Esophagus muscularis mucosa (tissue), 4 donors: ENCODE measurements around the gene BAX. TPM values are rescaled to one million over a fixed set of nuclear protein-coding genes. Genes with fewer than 3 reads are reported as not detected.

Source experiments
- DNase-seq: peaks from one replicate; pipeline ENCODE4 v3.0.0-alpha.2; 2017; ENCODE audit errors: extremely low spot score
- H3K27ac ChIP-seq, 4 donors: fragments of 200-600 bp; sonication (generic); replicated peaks in 1 of 4; 1 replicate in 3 of 4; 2 replicates in 1 of 4; pipeline ENCODE4 v1.5.1; 2016 to 2019; ENCODE audit warnings: mild to moderate bottlenecking in 1 of 4
- H3K27me3 ChIP-seq, 4 donors: fragments of 200-600 bp; sonication (generic); one replicate each; pipeline versions ENCODE4 v1.5.1 to v1.6.0; 2016 to 2019
- H3K36me3 ChIP-seq, 4 donors: fragments of 200-600 bp; sonication (generic); one replicate each; pipeline ENCODE4 v1.5.1; 2016 to 2019
- H3K4me1 ChIP-seq, 4 donors: fragments of 200-600 bp; sonication (generic); one replicate each; pipeline ENCODE4 v1.5.1; 2016 to 2019
- H3K4me3 ChIP-seq, 4 donors: fragments of 200-600 bp; sonication (generic); 1 replicate in 2 of 4; 2 replicates in 2 of 4; pipeline ENCODE4 v1.5.1; 2016 to 2019; ENCODE audit warnings: mild to moderate bottlenecking in 4 of 4, moderate library complexity in 1 of 4
- H3K9me3 ChIP-seq, 4 donors: fragments of 200-600 bp; sonication (generic); 1 replicate in 3 of 4; 2 replicates in 1 of 4; pipeline ENCODE4 v1.5.1; 2016 to 2019
- EP300 ChIP-seq: sonication (generic); formaldehyde crosslinking; IDR thresholded peaks from one replicate; pipeline ENCODE4 v1.6.1; 2017; ENCODE audit warnings: antibody characterized with exemption
- POLR2A ChIP-seq: fragments of 450-650 bp; IDR thresholded peaks from one replicate; pipeline ENCODE4 v1.6.1; 2017; ENCODE audit warnings: antibody characterized with exemption, moderate library complexity, mild to moderate bottlenecking, low read depth
- POLR2AphosphoS5 ChIP-seq, 2 donors: sonication (generic); formaldehyde crosslinking; IDR thresholded peaks; one replicate each; pipeline ENCODE4 v1.6.1; 2017; ENCODE audit warnings: antibody characterized with exemption in 2 of 2
- WGBS: methylation state at CpG from one replicate; pipeline ENCODE4 v1.1.5; 2018; 5-methylcytosine and 5-hydroxymethylcytosine counted together
- intact Hi-C: fragments of 100-400 bp; cut with DNase I; formaldehyde crosslinking; loops from one replicate; pipeline ENCODE4 v1.15.1; 2023
- total RNA-seq, 4 donors: library from RNA; depleted of rRNA; stranded (reverse); fragments of >200 nt; gene quantifications; one replicate each; pipeline versions ENCODE4 v1.1.0 to v1.2.1, GENCODE V29; 2016
- TF ChIP-seq, protein P1 (sequence below), 3 experiments: fragments of 200-600 bp in 2 of 3; fragments of 450-650 bp in 1 of 3; sonication (generic) in 2 of 3; IDR thresholded peaks; one replicate each; pipeline ENCODE4 v1.5.1; 2017 to 2019; ENCODE audit warnings: antibody characterized with exemption in 3 of 3, mild to moderate bottlenecking in 2 of 3, moderate library complexity in 1 of 3

Gene BAX
- total RNA-seq, 4 donors from 2014 or later: 39.0 to 50.4 (median 42.3) TPM

DNA sequence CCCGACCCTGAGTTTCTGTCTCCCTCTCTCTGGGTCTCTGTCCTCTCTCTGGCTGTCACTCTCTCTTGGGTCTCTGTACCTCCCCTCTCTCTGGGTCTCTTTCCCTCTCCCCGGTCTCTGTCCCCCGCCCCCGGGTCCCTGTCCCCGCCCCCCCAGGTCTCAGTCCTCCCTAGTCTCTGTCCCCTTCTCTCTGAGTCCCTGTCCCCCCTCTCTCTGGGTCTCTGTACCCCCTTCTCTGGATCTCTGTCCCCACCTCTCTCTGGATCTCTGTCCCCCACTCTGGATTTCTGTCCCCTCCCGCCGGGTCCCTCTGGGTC lies 8.1 kb downstream of the BAX start:
- peaks cover 40 to 55% (median 51%) of the 10 kb centered on the region in 4 donors for H3K4me1 ChIP-seq
- DNase-seq: no peak
- peaks cover 7 to 38% (median 20%) of the 10 kb centered on the region in 4 donors for H3K36me3 ChIP-seq
- intact Hi-C loops: no loop called here
- no peak overlapping the region for H3K4me3 ChIP-seq
- no peaks in the 10 kb centered on the region for H3K27me3 ChIP-seq
- TF ChIP-seq, protein P1, sequence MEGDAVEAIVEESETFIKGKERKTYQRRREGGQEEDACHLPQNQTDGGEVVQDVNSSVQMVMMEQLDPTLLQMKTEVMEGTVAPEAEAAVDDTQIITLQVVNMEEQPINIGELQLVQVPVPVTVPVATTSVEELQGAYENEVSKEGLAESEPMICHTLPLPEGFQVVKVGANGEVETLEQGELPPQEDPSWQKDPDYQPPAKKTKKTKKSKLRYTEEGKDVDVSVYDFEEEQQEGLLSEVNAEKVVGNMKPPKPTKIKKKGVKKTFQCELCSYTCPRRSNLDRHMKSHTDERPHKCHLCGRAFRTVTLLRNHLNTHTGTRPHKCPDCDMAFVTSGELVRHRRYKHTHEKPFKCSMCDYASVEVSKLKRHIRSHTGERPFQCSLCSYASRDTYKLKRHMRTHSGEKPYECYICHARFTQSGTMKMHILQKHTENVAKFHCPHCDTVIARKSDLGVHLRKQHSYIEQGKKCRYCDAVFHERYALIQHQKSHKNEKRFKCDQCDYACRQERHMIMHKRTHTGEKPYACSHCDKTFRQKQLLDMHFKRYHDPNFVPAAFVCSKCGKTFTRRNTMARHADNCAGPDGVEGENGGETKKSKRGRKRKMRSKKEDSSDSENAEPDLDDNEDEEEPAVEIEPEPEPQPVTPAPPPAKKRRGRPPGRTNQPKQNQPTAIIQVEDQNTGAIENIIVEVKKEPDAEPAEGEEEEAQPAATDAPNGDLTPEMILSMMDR (IDR thresholded peaks at IDR 0.05): no peak
- TF ChIP-seq POLR2A: no peak
- TF ChIP-seq EP300: no peak
- no peak for TF ChIP-seq POLR2AphosphoS5 (IDR thresholded peaks at IDR 0.05)
- 64% methylated on average over 7 of the region's 7 CpGs for WGBS
- H3K27ac ChIP-seq: peak overlapping the region; percentile 92 to 94 (median 93)
- H3K9me3 ChIP-seq: no peaks in the 10 kb centered on the region

DNA sequence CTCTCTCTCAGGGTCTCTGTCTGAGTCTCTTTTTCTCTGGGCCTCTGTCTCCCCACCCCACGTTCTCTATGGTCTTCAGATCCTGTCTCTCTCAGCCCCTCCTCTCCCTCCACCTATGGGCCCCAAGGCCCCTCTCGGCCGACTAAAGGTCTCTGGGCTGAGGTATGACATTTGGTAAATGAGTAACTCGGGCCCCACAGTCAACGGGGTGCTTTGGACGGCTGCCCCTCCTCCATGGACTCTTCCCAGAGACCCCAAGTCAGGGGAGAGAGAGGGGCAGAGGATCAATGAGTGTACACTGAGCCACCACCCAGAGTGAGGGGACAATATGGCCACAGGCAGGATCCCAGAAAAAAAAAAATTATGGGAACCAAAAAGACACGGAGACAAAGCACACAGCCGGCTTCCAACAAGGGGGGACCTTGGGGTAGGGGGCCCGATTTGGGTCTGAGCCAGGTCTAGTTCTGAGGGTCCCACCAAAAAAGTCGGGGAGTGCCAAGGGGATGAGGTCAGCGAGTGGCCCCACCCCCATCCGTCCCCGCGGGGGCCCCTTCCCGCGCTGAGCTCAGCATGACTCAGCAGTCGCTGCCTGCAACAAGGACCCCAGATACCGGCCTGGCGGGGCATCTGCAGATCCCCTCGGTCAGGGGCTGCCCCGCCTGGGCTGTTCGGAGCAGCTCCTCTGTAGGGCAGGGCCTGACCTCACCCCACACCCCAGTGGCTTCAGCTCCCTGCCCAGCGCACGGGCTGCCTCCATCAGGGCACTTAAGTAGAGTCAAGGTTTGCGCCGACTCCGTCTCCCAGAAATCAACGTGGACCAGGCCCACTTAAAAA lies 8.9 kb downstream of the BAX start:
- intact Hi-C loops: no loop called here
- peaks cover 45 to 61% (median 59%) of the 10 kb centered on the region in 4 donors for H3K4me1 ChIP-seq

DNA sequence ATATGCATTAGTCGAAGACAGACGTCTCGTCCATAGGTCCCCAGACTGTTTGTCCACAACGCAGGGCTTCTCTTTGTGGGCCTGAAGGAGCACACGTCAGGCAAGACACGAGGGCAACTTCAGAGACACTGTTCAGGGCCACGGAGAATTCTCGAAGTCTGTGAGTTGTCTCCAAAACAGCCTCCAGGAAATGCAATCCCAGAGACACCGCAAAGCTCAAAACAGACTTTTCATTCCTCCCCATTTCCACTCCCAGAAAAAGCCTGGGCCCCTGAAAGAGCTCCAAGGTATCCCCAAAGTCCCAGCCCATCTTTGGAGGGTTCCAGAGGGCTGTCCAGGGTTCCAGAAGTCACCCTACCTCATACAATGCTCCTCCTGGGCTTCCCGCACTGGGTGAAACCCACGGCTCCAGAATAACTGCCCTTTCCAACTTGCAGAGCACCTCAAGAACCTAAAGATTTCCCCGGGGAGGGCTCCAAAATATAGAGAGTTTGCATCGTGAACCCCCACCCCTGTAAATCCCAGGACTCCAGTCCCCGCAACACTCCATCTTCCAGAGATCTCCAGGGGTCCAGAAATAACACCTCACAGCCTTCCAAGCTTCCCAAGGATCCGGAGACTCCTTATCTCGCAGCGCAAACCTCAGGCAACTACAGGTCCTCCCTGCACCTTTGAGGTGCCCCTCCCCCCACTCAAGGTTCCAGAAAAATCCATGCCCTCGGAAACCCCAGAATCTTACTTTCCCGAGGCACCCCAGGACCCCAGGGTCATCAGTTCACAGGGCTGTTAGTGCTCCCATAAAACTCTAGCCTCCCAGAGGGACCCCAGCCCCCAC lies 9.7 kb downstream of the BAX start:
- Histone ChIP-seq H3K27me3 (no peaks in the 10 kb centered on the region), H3K9me3 (no peaks in the 10 kb centered on the region), H3K36me3 (peaks cover 13 to 42% (median 33%) of the 10 kb centered on the region in 4 donors), H3K4me3 (peak overlapping the region; percentile 72 to 94 (median 76)), H3K27ac (peak overlapping the region; percentile 92 to 94 (median 93)), H3K4me1 (peaks cover 53 to 66% (median 62%) of the 10 kb centered on the region in 4 donors)
- no peak for TF ChIP-seq POLR2A
- no peak for DNase-seq
- 37% methylated on average over 14 of the region's 19 CpGs for WGBS
- intact Hi-C loops: loop anchor here (5.0 kb wide), 1 partner anchor 92 kb away; the partner anchor contains the start of gene PPP1R15A

More for the DNA sequence above, 8.9 kb downstream of the BAX start:
- Histone ChIP-seq H3K4me3 (peak overlapping the region; percentile 72 to 94 (median 76)), H3K27me3 (no peaks in the 10 kb centered on the region), H3K36me3 (peaks cover 7 to 37% (median 25%) of the 10 kb centered on the region in 4 donors), H3K9me3 (no peaks in the 10 kb centered on the region), H3K27ac (peak overlapping the region; percentile 92 to 94 (median 93))
- no peak for DNase-seq
- 16% methylated on average over 23 of the region's 28 CpGs for whole genome bisulfite sequencing
- TF ChIP-seq, protein P1 (IDR thresholded peaks at IDR 0.05): no peak
- peak; percentile 83 to 84 for TF ChIP-seq POLR2AphosphoS5 (IDR thresholded peaks at IDR 0.05)
- TF ChIP-seq EP300: peak; percentile 32
- no peak for TF ChIP-seq POLR2A

DNA sequence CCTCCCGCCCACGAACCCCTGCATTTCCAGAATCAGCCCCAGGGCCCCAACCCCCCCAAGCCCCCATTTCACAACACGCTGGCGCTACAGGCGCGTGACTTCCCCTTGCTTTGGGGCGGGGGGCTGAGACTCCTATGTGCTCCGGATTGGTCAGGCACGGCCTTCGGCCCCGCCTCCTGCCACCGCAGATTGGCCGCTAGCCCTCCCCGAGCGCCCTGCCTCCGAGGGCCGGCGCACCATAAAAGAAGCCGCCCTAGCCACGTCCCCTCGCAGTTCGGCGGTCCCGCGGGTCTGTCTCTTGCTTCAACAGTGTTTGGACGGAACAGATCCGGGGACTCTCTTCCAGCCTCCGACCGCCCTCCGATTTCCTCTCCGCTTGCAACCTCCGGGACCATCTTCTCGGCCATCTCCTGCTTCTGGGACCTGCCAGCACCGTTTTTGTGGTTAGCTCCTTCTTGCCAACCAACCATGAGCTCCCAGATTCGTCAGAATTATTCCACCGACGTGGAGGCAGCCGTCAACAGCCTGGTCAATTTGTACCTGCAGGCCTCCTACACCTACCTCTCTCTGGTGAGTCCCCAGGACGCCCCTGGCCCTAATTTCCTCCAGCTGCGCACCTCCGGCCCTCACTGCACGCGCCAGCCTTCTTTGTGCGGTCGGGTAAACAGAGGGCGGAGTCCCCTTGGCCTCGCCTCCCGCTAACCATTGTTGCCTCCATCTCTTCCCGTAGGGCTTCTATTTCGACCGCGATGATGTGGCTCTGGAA lies 10.5 kb downstream of the BAX start, which contains the start of gene FTL:
FTL (plus strand) TSS at position 270 of the 766 bp plus-strand sequence; CDS start at position 469, 199 bp downstream.
- Histone ChIP-seq H3K4me3 (peak within 1 kb of the TSS; percentile 72 to 94 (median 76)), H3K9me3 (no peaks in the 10 kb centered on the region), H3K27me3 (no peaks in the 10 kb centered on the region), H3K36me3 (peaks cover 13 to 50% (median 40%) of the 10 kb centered on the region in 4 donors), H3K4me1 (peaks cover 53 to 66% (median 60%) of the 10 kb centered on the region in 4 donors), H3K27ac (peak within 1 kb of the TSS; percentile 92 to 94 (median 93))
- TF ChIP-seq EP300: no peak
- TF ChIP-seq, protein P1 (IDR thresholded peaks at IDR 0.05): no peak
- peak; percentile 100 for TF ChIP-seq POLR2A
- TF ChIP-seq POLR2AphosphoS5 (IDR thresholded peaks at IDR 0.05): peak; percentile 99 to 100
- peak; percentile 100 for DNase-seq
- intact Hi-C loops: loop anchor here (5.0 kb wide), 1 partner anchor 93 kb away; the partner anchor contains the start of gene PPP1R15A
- whole genome bisulfite sequencing: under 1% methylated on average over 36 of the region's 52 CpGs
